Cortex of kidney (tissue), 1 donor: ENCODE data around the gene PRKCA.

ENCODE experiments used
- DNase-seq: peaks from one replicate; lab custom pipeline; 2025; lab: John Stamatoyannopoulos, UW

The PRKCA gene

DNA sequence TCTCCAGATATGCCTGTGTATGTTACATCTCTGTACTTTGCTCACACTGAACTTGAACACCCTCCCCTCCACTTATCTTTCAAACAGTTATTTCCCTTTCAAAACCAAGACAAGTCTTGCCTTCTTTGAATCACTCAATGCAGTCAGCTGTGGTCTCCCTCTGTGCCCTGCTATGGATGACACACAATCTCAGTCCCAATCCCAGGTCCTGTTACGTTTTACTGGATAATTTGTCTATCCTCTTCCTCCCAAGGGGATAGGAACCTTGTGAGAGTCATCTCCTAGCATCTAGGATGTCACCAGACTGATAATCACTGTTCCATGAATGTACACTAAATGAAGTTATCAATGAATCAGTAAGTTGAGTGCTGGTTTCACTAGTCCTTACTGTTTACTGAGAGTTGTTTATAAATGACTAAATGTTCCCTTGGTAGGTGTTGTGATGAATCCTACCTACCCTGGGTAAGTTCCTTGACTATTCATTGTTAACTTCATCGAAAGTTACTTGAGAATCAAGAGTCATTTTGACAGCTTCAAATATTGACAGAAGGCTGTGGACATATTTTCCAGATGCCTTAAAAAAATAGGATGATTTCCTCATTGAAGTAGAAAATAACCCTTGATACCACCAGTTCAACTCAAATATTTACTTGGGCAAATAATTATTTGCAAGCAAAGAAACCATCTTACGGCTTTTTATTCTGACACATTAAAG lies 244.9 kb downstream of the PRKCA start:
- no peak for DNase-seq

DNA sequence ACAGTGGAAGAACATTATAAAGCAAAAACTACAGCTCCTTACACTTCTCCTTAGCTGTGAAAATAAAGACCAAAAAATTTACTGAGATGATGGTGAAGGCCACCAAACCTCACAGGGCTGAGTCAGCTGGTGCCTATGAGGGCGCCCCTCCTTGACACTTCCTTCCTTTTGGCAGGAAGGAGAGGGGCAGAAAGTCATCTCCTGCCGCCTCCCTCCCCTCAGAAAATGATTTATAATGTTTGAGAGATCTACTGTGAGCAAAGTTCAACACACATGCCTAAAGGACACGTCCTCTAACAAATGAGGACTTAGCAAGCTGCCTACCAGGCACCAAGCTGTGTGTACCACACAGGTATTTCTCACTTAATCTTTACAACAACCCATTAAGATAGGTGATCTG lies 245.7 kb downstream of the PRKCA start:
- no peak for DNase-seq

DNA sequence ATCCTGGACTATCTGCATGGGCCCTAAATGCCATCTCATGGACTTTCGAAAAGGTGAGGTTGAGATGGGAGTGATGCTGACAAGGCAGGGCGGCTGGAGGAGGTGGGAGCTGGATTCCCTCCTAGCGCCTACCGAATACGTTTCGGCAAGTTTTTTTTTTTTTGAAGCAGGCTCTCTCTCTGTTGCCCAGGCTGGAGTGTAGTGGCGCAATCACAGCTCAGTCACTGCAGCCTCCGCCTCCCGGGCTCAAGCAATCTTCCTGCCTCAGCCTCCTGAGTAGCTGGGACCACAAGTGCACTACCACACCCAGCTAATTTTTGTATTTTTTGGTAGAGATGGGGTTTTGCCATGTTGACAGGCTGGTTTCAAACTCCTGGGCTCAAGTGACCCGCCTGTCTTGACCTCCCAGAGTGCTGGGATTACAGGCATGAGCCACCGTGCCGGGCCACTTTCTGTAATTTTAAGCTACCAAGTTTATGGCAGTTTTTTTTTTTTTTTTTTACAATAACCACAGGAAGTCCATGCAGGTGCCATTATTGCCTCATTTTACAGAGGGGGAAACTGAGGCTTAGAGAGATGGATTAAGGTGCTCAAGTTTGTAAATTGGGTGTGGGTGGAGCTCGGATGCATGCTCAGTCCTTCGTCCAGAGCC lies 246.4 kb downstream of the PRKCA start:
- no peak for DNase-seq

DNA sequence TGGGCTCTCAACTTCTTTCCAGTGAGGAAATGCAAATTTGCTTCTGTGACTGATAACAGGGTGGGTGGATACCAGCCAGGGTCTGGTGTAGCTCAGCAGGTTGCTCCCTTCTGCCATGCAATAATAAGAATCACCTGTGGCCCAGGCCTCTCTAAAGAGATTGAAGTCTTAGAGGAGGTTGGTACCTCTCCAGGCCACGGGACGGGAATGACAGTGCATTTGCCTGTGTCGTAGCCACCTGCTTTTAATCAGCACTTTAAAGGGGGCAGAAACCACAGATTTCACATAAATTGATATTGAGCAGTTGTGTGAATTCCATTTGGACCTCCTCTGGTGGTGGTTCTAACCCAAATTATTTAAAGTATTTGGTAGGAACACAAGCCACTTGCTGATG lies 246.9 kb downstream of the PRKCA start:
- no peak for DNase-seq

DNA sequence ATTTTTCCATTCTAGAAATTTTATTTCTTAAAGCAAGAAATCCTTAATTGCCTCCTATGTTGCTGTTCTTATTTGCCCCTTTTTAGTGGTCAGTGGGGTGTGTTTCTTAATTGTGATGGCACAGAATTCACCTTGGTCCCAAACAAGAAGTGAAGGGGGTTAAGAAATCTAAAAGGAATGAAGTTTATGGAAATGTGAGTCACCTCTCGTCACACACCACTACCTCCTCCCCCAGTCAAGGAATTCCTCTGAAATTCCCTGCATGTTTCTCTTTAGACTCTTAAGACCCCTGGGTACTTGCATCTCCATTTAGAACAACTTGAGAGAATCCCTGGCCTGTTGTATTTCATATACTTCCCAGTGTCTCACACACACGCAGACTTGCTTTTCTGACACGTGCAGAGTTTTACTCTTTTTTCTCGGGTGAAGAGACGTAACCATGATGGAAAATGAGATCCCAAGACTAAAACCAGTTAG lies 247.4 kb downstream of the PRKCA start:
- DNase-seq, result no peak

DNA sequence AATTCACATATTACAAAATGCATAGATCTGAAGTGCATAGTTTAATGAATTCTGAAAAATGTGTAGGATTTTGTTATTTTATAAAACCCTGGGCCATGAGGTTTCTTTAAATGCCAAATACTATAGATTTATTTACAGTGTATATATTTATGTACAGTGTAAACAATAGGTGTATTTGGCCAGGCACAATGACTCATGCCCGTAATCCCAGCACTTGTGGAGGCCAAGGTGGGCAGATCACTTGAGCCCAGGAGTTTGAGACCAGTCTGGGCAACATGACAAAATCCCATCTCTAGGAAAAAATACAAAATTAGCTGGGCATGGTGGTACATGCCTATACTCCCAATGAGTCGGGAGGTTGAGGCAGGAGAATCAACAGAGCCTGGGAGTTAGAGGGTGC lies 249.4 kb downstream of the PRKCA start:
- DNase-seq, result no peak

DNA sequence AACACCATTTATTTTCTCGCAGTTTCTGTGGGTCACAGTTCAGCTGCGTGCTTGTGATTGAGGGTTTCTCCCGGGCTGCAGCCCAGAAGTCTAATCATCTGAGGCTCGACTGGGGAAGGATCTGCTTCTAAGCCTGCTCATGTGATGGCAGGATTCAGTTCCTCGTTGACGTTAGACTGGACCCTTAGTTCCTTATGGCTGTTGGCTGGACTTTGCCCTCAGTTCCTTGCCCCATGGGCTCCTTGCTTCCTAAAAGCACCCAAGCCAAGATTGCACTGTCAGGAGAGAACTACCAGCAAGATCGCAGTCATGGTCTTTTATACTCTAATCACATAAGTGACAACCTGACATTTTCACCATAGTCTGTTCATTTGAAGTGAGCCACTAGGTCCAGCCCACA lies 250.0 kb downstream of the PRKCA start:
- no peak for DNase-seq

DNA sequence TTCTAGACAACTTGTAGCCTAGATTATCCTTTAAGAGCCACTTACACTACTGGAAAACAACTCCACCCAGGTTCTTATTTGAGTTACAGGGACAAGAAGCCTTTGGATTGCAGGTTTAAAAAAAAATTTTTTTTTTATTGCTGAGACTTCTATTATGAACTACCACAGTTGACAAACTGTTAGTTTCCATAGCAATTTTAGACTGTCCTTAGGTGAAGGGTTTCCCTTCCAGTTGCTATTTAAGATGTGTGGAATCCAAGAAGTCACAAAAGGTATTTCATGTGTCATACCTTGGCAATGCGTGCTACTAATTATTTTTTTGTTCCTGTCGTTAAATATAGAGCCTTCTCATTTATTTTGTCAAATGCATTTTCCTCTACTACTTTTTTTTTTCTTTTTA lies 253.2 kb downstream of the PRKCA start:
- no peak for DNase-seq

DNA sequence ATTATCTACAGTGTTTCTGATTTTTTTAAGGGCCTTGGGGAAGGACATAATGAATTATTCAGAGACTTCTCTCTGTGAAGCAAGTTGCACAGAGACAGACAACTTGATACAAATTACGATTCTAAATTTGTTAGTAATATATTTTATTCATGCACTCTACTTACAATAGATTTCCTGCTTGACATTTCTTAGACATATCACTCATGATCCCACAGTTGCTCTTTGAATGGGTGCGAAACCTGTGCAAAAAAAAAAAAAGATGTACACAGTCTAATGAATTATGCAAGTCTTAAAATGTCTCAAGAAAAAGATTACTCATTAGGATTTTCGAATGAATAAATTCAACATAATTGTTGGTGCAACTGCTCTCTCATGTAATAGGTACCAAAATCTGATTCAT lies 254.8 kb downstream of the PRKCA start:
- DNase-seq, result no peak

DNA sequence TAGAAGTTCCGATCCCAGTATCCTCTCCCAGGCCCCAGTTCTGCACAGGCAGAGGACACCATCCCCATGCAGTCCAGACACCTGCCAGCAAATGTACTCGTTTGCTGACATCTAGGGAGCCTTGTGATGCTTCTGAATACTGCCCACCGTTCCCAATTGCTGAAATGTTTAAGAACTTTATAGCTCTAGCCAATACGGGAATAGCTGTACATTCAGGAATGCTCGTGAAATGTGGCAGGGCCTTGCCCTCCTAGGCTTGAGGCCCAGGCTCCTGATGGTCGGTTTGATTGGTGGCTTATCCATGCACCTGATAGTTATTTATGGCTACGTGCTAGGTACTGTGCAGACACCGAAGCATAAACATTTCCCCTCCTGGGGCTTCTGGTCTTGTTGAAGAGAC lies 255.5 kb downstream of the PRKCA start:
- no peak for DNase-seq

DNA sequence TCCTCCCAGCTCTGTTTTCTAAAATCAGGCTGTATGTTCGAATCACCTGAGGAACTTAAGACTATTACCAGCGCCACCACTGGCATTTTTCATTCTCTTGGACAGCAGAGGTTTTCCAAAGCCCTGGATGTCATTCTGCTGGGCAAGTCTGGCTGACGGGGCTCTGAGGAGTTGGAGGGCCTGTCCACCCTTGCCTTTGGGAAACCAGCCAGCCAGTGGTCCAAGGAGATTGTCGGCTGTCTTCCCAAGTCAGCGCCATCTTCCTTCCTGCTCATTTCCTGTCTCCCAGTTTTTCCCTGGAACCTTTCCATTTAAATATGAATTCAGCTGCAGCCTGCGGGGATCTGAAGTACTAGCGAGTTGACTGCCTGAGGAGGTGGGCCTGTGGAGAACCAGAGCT lies 258.3 kb downstream of the PRKCA start:
- no peak for DNase-seq

DNA sequence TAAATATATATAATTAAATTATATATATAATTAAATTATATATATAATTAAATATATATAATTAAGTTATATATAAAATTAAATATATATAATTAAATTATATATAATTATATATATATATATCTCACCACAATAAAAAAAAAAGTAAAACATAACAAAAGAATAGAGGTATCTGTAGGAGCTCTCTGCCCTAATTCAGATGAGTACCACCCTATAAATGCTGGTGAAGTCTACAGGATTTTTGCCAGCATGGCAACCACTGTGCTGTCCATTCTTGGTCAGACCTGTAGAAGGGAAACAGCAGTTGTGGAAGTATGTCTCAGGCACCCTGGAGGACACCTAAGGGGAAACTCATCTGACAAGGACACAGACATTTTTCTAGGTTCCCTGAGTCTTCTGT lies 259.7 kb downstream of the PRKCA start:
- DNase-seq, result no peak

DNA sequence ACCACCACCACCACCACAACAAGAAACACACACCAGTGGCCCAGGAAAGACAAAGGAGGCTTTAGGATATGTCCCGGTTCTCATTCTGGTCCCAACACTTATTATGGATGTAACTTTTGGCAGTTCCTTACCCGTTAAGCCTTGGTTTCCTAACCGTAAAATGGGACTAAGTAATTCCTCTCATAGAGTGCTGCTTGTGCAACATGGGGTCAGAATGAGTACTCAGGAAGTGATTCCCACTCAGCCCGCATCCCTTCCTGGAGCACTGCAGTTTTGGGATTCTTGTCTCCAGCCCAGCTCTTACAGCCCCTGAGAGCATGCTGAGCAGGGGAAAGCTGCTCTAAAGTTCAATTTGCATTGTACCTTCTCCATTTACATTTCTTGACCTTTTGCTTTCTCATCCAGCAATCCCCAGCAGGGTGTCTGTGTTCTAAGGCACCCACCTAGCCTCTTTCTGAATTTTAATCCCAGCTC lies 262.6 kb downstream of the PRKCA start:
- DNase-seq, result no peak

DNA sequence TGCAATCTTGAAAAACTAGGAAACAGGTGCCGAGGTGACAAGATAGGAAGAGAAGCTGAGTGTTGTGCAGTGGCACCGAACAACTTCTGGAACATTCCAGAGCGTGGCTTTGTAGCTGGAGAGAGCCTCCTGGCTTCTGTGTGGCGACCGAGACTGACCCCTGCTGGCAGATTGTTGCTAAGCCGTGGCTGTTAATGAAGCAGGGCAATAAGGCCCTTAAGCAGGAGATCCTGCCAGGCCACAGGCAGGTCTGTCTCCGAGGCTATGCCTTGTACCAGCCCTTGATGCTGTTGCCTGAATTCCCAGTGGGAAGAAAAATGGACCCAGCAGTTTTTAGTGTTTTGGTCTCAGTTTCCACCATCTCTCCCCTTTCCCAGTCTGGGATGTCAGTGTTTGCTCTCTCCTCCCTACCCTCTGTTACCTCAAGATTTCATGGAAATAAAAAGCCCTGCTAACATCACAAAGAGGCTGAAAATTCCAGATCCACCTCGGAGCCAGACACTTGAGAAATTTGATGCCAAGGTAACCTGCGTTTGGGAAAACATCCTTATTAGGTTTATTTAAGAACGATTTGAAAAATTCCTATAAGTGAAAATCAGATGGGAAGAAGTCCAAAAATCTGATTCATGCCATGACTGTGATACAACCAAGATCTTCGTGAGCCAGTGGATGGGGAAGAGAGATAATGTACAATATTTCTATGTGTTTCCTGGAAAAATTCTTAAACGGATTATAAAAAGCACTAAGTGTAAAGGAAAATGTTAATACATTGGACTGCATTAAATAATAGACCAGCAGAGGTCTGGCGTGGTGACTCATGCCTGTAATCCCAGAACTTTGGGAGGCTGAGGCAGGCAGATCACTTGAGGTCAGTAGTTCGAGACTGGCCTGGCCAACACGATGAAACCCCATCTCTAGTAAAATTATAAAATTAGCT lies 265.1 kb downstream of the PRKCA start:
- DNase-seq, result no peak

DNA sequence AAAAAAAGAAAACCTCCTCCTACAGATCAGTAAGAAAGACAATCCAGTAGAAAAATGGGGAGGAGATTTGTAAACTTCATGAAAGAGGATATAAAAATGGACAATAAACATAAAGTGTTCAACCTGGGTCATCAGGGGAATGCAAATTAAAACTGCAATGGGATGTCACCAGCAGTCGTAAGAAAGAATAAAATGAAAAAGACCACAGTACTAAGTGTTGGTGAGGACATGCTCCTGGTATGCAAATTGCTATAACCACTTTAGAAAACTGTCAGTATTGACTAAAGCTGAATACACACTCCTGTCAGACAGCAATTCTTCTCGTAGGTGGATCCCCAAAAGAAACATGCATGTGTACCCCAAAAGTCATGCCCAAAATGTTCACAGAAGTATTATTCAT lies 267.2 kb downstream of the PRKCA start:
- no peak for DNase-seq

DNA sequence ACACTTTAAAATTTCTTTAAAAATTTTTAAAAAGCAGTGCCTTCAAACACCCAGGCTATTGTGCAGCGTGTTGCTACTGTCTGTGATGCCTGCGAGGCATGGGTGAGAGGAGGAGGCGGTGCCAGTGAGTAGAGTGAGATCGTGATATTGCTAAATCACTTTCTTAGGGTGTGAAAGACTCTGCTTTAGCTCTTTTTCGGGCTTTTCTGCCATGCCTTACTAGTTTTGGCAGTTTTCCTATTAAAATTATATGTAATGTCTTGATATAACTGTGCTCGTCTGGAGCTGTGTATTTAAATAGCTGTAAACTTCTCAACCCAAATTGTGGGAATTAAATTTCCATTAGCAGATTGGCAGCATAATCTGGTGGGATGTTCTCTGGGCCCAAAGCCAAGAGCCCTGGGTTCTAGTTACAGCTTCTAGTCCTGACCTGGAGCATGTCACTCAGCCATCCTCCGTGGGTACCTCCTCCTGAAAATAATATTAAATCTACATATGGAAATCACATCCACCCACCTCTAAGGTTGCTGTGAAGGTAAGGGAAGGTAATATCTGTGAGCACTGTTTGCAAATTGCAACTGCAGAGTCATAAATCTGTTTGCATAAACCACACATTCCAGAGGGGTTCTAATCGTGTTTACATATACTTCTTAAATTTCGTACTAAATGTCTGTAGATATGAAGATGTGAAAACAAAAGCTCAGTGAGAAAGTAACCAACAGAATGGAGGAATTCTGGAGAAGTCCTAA lies 268.2 kb downstream of the PRKCA start:
- no peak for DNase-seq

DNA sequence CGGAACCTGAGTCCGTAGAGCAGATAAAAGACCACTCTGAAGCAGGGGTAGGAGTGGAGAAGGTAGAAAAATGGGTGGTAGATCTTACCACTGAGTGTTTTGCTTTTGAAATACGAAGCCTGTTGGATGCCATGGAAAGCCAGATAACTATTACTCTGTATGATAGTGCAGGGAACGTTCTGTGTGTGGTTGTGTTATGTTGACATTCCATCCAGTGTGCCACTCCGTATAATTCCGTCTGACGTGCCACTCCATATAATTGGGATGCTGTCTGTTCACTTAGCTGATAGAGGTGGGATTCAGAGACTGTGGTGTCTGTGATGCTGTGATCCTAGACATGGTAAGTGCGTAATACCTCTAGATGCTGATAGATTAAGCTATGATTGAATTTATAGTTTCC lies 269.3 kb downstream of the PRKCA start:
- no peak for DNase-seq

DNA sequence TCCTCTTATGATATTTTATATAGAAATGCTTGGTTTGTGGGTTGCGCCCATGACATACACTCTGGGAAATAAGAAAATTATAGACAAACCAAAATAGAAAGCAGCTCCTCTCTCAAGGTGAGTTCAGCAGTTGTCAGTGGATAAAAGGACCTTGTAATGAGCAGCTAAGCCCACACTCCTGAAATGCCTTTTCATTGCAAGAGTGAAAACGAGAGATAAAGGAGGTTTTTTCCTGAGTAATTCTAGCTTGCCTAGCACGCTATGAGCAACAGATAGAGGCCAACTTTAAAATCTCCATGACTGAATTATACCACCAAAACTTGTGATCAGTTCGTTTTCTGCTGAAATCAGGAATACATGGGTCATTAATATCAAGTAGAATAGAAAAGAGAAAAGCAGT lies 270.7 kb downstream of the PRKCA start:
- no peak for DNase-seq

DNA sequence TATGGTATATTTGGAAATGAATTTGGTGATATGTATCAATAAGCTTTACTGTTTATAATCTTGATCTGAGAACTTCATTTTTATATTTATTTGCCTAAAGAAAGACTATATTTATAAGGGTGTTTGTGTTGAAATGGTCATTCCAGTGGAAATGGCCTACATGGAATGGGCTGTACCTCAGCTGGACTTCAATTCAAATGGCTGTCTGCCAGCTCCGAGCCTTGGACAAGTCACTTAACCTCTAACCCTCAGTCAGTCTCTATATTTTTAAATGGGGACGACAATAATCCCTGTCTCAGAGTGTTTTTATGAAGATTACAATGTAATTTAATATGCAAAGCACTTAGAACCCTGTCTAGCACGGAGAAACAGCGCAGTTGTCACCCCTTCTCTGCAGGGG lies 271.7 kb downstream of the PRKCA start:
- no peak for DNase-seq

DNA sequence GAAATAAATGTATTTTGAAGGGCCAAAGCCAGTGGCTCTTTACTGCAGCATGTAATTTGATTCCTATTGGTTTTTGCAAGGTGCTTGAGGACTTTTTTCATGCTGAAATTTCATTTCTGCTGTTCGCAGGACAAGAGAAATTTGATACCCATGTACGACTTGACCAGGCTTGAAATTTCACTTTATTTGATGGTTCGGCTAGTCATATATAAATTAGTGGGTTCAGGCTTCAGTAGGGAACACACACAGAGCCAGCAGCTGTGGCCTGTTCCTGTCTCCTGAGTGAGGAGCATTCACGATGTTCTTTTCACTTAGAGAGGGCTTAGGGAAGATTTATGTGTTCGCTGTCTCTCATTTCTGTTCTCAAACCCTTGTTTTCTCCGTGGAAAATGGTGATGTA lies 274.1 kb downstream of the PRKCA start:
- no peak for DNase-seq

DNA sequence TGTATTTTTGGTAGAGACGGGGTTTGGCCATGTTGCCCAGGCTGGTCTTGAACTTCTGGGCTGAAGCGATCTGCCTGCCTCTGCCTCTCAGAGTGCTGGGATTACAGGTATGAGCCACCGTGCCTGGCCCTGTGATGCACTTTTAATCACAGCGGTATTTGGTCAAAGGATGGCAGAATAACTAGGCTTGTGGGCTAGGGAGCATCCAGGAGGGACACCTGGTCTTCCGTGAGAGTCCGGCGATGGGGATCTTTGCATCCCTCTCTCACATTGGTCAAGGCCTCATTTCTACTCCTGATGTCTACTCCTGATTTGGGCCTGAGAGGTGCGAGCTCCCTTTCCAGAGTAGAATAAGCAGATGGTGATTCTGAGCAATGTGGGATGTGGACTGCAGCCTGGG lies 274.6 kb downstream of the PRKCA start:
- DNase-seq, result no peak
